PC-9 (cell line): ENCODE results near the gene RBM39. TPM values are rescaled to one million over a fixed set of nuclear protein-coding genes. Genes with fewer than 3 reads are reported as not detected.
"Not testable (repeated sequence)": the region's sequence is repeated elsewhere in the genome, so short reads cannot be mapped to it uniquely, and the experiment has no call there.

ENCODE experiments used
- BruUV-seq: library from RNA; stranded (reverse); fragments of 400-500 nt; replicated peaks from 2 replicates; lab custom pipeline; 2021; lab: Mats Ljungman, UMichigan
- CTCF ChIA-PET: fragments of 300-600 bp; sonication (Branson Sonifier 250); formaldehyde crosslinking; loops from one replicate; lab custom pipeline; 2022; ENCODE audit warnings: antibody characterized with exemption; lab: Charles Lee
- POLR2A ChIA-PET: fragments of 300-600 bp; sonication (Branson Sonifier 250); formaldehyde crosslinking; loops from one replicate; lab custom pipeline; 2022; ENCODE audit warnings: antibody characterized with exemption; ENCODE audit not compliant: unreplicated experiment; lab: Charles Lee
- DNase-seq, 2 experiments: peaks; one replicate each; pipeline versions ENCODE4 v3.0.0 to v3.0.0-alpha.2; 2015 to 2022; ENCODE audit warnings: mixed read lengths in 1 of 2
- H2AFZ ChIP-seq: fragments of 200-600 bp; sonication (generic); 2 replicates; pipeline ENCODE4 v1.8.1; 2017; ENCODE audit warnings: antibody characterized with exemption
- H3F3A ChIP-seq: fragments of 200-600 bp; sonication (generic); 2 replicates; pipeline ENCODE4 v1.8.1; 2017; ENCODE audit warnings: antibody characterized with exemption, mild to moderate bottlenecking, low read depth; ENCODE audit not compliant: insufficient read depth
- H3K27ac ChIP-seq: fragments of 200-600 bp; sonication (generic); 2 replicates; pipeline ENCODE4 v1.6.1; 2016; ENCODE audit warnings: mixed run types
- H3K27me3 ChIP-seq: fragments of 200-600 bp; sonication (generic); 2 replicates; pipeline ENCODE4 v1.6.1; 2016; ENCODE audit warnings: low read depth, mixed run types; ENCODE audit not compliant: insufficient read depth
- H3K36me3 ChIP-seq: fragments of 200-600 bp; sonication (generic); 2 replicates; pipeline ENCODE4 v1.6.1; 2016; ENCODE audit warnings: low read depth, mixed run types
- H3K4me1 ChIP-seq: fragments of 200-600 bp; sonication (generic); replicated peaks from 2 replicates; pipeline ENCODE4 v1.6.1; 2016; ENCODE audit warnings: mixed run types; ENCODE audit not compliant: insufficient read depth
- H3K4me2 ChIP-seq: fragments of 200-600 bp; sonication (generic); 2 replicates; pipeline ENCODE4 v1.6.1; 2017; ENCODE audit warnings: mixed run types
- H3K4me3 ChIP-seq: fragments of 200-600 bp; sonication (generic); 2 replicates; pipeline ENCODE4 v1.6.1; 2016; ENCODE audit warnings: mixed run types
- H3K79me2 ChIP-seq: fragments of 200-600 bp; sonication (generic); 2 replicates; pipeline ENCODE4 v1.6.1; 2017; ENCODE audit warnings: low read depth, mixed run types
- H3K9me2 ChIP-seq: fragments of 200-600 bp; sonication (generic); 2 replicates; pipeline ENCODE4 v1.8.1; 2017; ENCODE audit warnings: mild to moderate bottlenecking; ENCODE audit not compliant: insufficient read depth
- H3K9me3 ChIP-seq: fragments of 200-600 bp; sonication (generic); 2 replicates; pipeline ENCODE4 v1.8.1; 2016; ENCODE audit warnings: low read depth; ENCODE audit not compliant: insufficient read depth
- H4K20me1 ChIP-seq: fragments of 200-600 bp; sonication (generic); 2 replicates; pipeline ENCODE4 v1.8.1; 2017; ENCODE audit not compliant: insufficient read depth
- CTCF ChIP-seq: fragments of 200-600 bp; sonication (generic); conservative IDR thresholded peaks from 2 replicates; pipeline ENCODE4 v1.6.1; 2017; ENCODE audit warnings: mixed run types, antibody characterized with exemption, mild to moderate bottlenecking, moderate library complexity
- EZH2 ChIP-seq: fragments of 200-600 bp; sonication (generic); IDR thresholded peaks from 2 replicates; pipeline ENCODE4 v1.8.0; 2017; ENCODE audit warnings: antibody characterized with exemption, low read depth
- intact Hi-C: fragments of 100-400 bp; cut with micrococcal nuclease; formaldehyde crosslinking; loops from one replicate; pipeline ENCODE4 v1.10.0; 2022; ENCODE audit not compliant: unreplicated experiment
- total RNA-seq: library from RNA; stranded (reverse); gene quantifications from 2 replicates; pipeline ENCODE4 v1.2.3, GENCODE V29; 2021

The RBM39 gene
- total RNA-seq, 1 experiment from 2014 or later: 379 TPM

- no peaks in the 10 kb centered on the region for H4K20me1 ChIP-seq
- H3K9me3 ChIP-seq: no peaks in the 10 kb centered on the region
- DNase-seq: no peak
- no peaks in the 10 kb centered on the region for H3K4me1 ChIP-seq
- intact Hi-C loops: no loop called here
- no peak overlapping the region for H3K4me2 ChIP-seq
- no peaks in the 10 kb centered on the region for H3K79me2 ChIP-seq
- no peak overlapping the region for H3K27ac ChIP-seq
- TF ChIP-seq EZH2: no peak
- no peaks in the 10 kb centered on the region for H3K36me3 ChIP-seq
- no peak overlapping the region for H3K4me3 ChIP-seq
- ChIA-PET POLR2A (no interaction called here), CTCF (no interaction called here)
- no peaks in the 10 kb centered on the region for H3K9me2 ChIP-seq
- no peaks in the 10 kb centered on the region for H3K27me3 ChIP-seq
- BruUV-seq: no TSS peak
- no peaks in the 10 kb centered on the region for H3F3A ChIP-seq
- H2AFZ ChIP-seq: no peak overlapping the region
Observed at GRCh38 chr20:35756404-35756803, 14.3 kb upstream of the RBM39 start.

GRCh38 chr20:35750611-35751010, 8.6 kb upstream of the RBM39 start:
- no TSS peak for BruUV-seq
- no peaks in the 10 kb centered on the region for H3F3A ChIP-seq
- H3K36me3 ChIP-seq: no peaks in the 10 kb centered on the region
- DNase-seq: no peak
- no peaks in the 10 kb centered on the region for H4K20me1 ChIP-seq
- no peaks in the 10 kb centered on the region for H3K27me3 ChIP-seq
- H3K9me2 ChIP-seq: no peaks in the 10 kb centered on the region
- no peak overlapping the region for H2AFZ ChIP-seq
- H3K4me1 ChIP-seq: no peaks in the 10 kb centered on the region
- TF ChIP-seq EZH2 (no peak), CTCF (no peak)
- POLR2A ChIA-PET: no interaction called here
- CTCF ChIA-PET: no interaction called here
- H3K9me3 ChIP-seq: no peaks in the 10 kb centered on the region
- no peak overlapping the region for H3K27ac ChIP-seq
- H3K4me3 ChIP-seq: no peak overlapping the region
- intact Hi-C loops: no loop called here
- H3K4me2 ChIP-seq: no peak overlapping the region
- H3K79me2 ChIP-seq: no peaks in the 10 kb centered on the region

GRCh38 chr20:35744492-35744841, 2.4 kb upstream of the RBM39 start:
- not testable (repeated sequence) for H3K4me3 ChIP-seq, H3K9me3 ChIP-seq, BruUV-seq, H3K27ac ChIP-seq, H3K9me2 ChIP-seq, H2AFZ ChIP-seq, H3K4me2 ChIP-seq, DNase-seq, H3K27me3 ChIP-seq
- H3K36me3 ChIP-seq: peaks cover 17% of the 10 kb centered on the region
- peaks cover 22% of the 10 kb centered on the region for H3F3A ChIP-seq
- H3K4me1 ChIP-seq: peaks cover 18% of the 10 kb centered on the region
- intact Hi-C loops: loop anchor here (5.0 kb wide), 1 partner anchor 82 kb away; the partner anchor contains the start of genes CPNE1 and RBM12
- CTCF ChIA-PET: interaction anchor here (0.6 kb wide), 1 partner anchor 210 kb away, joined by 3 read pairs; the partner anchor contains the start of gene SCAND1
- POLR2A ChIA-PET: interaction anchor here (0.5 to 1.3 kb wide), 3 partner anchors 47 to 210 kb away, joined by 3 to 12 read pairs (median 6); partner anchors contain the start of gene SCAND1
- H4K20me1 ChIP-seq: peaks cover 19% of the 10 kb centered on the region
- H3K79me2 ChIP-seq: peaks cover 39% of the 10 kb centered on the region

- TF ChIP-seq CTCF (no peak), EZH2 (no peak)
- no peaks in the 10 kb centered on the region for H3K27me3 ChIP-seq
- CTCF ChIA-PET: interaction anchor here (0.6 to 2.0 kb wide), 3 partner anchors 27 to 211 kb away, joined by 3 to 10 read pairs (median 9); partner anchors contain the start of genes PHF20 and SCAND1
- peaks cover 44% of the 10 kb centered on the region for H3K79me2 ChIP-seq
- peaks cover 22% of the 10 kb centered on the region for H3K36me3 ChIP-seq
- intact Hi-C loops: loop anchor here (5.0 kb wide), 1 partner anchor 82 kb away; the partner anchor contains the start of genes CPNE1 and RBM12
- DNase-seq: no peak
- POLR2A ChIA-PET: interaction anchor here (0.5 to 1.3 kb wide), 6 partner anchors 9 to 361 kb away, joined by 3 to 12 read pairs (median 6); partner anchors contain the start of gene SCAND1
- H3K9me2 ChIP-seq: no peaks in the 10 kb centered on the region
- peak overlapping the region; percentile 86 for H3K4me2 ChIP-seq
- H3K9me3 ChIP-seq: no peaks in the 10 kb centered on the region
- H3K27ac ChIP-seq: peak overlapping the region; percentile 76
- no peak overlapping the region; the same call in 1 of the 2 replicates for H2AFZ ChIP-seq
- H3K4me3 ChIP-seq: peak overlapping the region; percentile 94; the same call in 1 of the 2 replicates
- peaks cover 25% of the 10 kb centered on the region for H4K20me1 ChIP-seq
- no TSS peak for BruUV-seq
- peaks cover 24% of the 10 kb centered on the region for H3K4me1 ChIP-seq
- peaks cover 26% of the 10 kb centered on the region for H3F3A ChIP-seq
Observed at GRCh38 chr20:35743693-35744491, 1.8 kb upstream of the RBM39 start.
